HG02763 (cell line): ENCODE results near the gene TMEM222.
"Not testable (repeated sequence)": the region's sequence is repeated elsewhere in the genome, so short reads cannot be mapped to it uniquely, and the experiment has no call there.

Experiments used
- ATAC-seq: cut with Tn5 transposase; IDR thresholded peaks from one replicate; pipeline ENCODE4 v1.9.1; 2021; ENCODE audit warnings: mild to moderate bottlenecking, moderate library complexity; ENCODE audit not compliant: unreplicated experiment

Gene TMEM222, protein sequence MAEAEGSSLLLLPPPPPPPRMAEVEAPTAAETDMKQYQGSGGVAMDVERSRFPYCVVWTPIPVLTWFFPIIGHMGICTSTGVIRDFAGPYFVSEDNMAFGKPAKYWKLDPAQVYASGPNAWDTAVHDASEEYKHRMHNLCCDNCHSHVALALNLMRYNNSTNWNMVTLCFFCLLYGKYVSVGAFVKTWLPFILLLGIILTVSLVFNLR

DNA sequence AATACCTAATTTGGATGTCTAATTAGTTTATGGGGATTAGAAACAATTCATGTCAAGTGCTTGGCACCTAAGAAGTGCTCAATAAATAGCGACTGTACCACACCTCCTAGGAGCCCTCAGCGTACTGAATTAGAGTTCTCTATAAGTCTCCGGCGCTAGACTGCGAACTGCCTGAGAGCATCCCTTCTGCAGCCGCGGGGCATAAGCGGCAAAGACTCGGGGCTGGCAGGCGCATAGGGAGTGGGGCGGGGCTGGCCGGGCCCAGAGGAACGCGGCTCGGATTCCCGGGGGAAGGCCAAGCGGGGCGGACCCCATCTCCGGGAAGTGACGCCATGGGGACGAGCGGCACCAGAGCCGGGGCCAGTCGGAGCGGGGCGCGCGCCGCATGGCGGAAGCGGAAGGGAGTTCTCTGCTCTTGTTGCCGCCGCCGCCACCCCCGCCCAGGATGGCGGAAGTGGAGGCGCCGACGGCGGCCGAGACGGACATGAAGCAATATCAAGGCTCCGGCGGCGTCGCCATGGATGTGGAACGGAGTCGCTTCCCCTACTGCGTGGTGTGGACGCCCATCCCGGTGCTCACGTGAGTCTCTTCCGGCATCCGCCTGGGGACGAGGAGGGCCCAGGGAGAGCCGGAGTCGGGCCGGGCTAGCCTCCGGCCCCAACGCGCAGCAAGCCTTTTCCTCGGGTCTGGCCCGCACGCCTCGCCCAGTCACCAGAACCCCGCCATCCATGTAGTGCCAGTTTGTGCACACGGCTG is at the start of gene TMEM222:
TMEM222 (plus strand) TSS at position 351 of the 756 bp plus-strand sequence; CDS start at position 386, 35 bp downstream.
- peak; percentile 92 for ATAC-seq

- ATAC-seq, result no peak
Measured at GRCh38 chr1:27274204-27274603, 47.8 kb upstream of the TMEM222 start.

- no peak for ATAC-seq
Measured at GRCh38 chr1:27275696-27276095, 46.3 kb upstream of the TMEM222 start.

DNA sequence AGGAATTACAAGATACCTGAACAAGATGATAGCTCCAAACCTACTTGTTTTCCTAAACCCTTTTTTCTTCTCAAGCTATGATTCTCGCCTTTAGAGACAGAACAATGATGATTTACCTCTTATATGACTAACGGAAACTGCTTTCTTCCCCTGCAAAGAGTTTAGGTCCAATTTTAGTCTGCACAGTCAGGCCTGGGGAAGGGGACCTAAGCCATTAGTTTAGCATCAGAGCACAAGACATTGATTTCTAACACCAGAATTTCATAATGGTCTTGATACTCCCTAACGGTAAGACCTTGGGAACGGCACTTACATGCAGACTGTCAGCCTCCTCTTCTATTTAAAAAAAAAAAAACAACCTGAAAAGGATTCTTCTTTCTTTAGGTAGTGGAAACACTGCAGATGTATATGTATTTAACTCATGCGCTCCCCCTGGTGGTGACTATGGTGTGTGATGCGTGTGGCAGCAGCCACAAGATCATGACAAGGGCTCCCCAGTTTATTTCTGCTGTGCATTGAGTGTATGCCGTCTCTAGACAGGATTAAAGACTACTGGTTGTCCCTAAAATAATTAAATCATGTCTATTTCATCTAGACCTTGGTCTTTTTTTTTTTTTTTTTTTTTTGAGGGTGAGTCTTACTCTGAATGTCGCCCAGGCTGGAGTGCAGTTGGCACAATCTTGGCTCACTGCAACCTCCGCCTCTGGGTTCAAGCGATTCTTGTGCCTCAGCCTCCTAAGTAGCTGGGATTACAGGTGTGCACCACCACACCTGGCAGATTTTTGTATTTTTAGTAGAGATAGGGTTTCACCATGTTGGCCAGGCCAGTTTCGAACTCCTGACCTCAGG is 37.3 kb upstream of the TMEM222 start:
- no peak for ATAC-seq

DNA sequence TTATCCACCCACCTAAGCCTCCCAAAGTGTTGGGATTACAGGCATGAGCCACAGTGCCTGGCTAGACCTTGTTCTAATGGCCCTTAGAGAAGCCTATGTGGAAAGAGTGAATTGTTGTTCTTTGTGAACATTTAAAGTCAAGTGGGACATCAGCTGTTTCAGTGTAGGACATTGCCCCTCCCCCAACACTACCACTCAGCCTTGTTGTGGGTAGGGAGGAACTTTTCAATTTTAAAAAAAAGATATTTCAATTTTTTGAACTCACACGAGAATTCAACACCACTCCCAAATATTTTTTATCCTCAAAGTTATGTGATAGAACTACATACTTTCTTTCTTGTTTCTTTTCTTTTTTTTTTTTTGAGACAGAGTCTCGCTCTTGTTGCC is 36.7 kb upstream of the TMEM222 start:
- no peak for ATAC-seq

GRCh38 chr1:27285821-27286220 is 36.1 kb upstream of the TMEM222 start:
- not testable (repeated sequence) for ATAC-seq

GRCh38 chr1:27289125-27289524 is 32.8 kb upstream of the TMEM222 start:
- ATAC-seq, result not testable (repeated sequence)

DNA sequence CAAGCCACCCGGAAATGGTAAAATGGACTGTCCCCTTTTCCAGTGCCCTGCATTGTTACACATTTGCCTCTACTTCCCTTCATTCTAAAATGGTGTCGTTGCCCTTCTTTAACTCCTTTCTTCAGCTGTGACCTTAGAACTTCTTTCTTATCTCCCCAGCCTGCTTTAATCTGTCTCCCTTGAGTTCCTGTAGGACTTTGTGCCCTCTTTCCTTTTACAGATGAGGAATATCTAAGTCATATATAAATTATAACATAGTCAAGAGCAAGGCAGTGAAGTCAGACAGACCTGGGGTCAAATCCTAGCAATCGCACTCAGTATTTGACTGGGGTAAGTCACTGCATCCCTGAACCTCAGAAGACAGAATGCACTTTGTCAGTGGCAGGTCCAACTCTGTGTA is 31.4 kb upstream of the TMEM222 start:
- ATAC-seq, result no peak

- ATAC-seq, result no peak
Measured at GRCh38 chr1:27292106-27292505, 29.9 kb upstream of the TMEM222 start.

DNA sequence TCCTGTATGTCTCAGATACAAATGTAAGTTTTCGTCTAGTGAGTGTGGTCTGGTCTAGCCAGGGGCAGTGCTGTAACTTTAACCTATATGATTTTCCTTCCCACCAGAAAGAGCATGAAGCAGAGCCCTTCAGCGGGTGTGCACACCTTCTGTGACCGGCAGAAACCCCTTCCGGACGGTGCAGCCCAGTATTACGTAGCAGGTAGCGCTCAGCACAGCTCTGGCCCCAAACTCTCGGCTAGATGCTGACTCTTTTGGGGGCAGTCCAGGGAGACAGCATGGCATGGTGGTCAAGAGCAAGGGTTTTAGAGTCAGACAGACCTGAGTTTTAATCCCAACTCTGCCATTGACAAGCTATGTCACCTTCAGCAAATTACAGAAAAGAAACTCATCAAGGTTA is 28.0 kb upstream of the TMEM222 start:
- ATAC-seq, result no peak

GRCh38 chr1:27296773-27297291 is 25.1 kb upstream of the TMEM222 start:
- no peak for ATAC-seq

- no peak for ATAC-seq
Measured at GRCh38 chr1:27297903-27298302, 24.1 kb upstream of the TMEM222 start.

DNA sequence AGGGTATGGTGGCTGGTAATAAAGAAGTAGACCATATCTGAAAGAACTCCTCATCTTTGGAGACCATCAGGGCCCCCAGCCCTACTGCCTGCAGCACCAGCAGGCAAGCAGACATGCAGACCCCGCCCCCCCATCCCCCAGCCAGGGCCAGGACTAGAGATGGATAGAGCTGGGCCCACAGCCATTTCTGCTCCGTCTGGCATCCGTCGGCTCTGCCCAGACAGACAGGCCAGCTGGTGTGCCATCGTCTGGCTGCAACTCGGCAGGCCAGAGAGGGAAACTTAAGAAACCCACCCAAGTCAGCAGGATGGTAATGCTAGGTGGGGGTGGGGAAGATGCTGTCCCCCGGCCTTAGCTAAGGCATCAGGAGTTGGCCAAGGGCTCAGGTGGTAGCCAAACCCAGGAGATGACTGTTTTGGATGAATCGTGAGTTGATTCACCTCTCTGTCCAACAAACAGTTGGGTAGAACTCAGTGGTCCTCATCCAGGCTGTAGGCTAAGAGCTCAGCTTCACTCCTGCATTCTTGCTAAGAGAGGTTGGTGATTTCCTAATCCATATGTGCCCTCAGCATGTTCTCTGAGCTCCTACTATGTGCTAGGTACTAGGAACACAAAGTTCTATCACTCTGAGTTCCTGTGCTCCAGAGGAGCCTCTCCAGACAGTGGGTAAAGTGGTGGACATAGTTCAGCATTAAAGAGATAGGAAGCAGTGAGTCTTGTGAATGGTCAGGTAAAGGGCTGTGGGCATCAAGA is 23.2 kb upstream of the TMEM222 start:
- ATAC-seq, result no peak

GRCh38 chr1:27299385-27300271 is 22.3 kb upstream of the TMEM222 start:
- no peak for ATAC-seq

- no peak for ATAC-seq
Measured at GRCh38 chr1:27300341-27301051, 21.5 kb upstream of the TMEM222 start.

GRCh38 chr1:27301052-27301422 is 20.9 kb upstream of the TMEM222 start:
- ATAC-seq, result no peak

DNA sequence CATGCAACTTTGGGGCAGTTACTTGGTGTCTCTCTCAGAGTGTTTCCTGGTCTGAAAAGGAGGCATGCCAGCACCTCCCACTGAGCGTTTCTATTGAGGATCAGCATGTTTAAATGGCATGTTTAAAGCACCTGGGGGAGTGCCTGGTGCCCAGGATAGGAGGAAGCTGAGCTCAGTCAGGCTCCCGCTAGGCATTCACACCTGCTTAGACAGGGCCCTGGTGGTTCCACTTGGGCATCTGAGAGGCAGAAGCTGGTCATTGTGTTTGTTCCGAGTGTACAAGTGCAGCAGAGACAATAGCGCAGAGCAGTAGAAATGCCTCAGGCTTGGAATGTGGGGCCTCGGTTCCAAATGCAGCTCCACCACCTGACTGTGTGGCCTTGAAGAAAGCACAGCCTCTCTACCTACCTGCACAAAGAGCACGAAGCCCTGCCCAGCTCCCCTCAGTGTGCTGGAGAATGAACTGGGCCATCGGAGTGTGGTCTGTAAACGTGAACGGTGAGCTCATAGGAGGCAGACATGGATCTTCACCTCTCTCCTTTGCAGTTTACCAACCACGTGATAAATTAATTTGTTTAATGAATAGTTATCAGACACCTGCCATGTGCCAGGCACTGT is 20.3 kb upstream of the TMEM222 start:
- ATAC-seq, result no peak

- no peak for ATAC-seq
Measured at GRCh38 chr1:27302612-27303011, 19.4 kb upstream of the TMEM222 start.

DNA sequence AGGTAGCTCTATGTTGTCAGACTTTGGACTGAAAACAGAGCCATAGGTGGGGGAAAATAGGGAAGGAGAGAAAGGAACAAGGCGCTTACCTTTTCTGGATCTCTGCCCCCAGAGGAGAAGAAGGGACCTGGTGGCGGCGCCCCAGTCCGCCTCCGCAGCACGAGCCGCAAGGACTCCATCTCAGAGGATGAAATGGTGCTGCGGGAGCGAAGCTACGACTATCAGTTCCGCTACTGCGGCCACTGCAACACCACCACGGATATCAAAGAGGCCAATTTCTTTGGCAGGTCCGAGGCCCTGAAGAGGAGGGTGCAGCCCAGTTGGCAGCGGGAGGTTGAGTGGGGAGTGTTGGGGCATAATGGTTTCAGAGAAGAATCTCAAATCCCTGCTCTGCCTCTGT is 18.5 kb upstream of the TMEM222 start:
- no peak for ATAC-seq
